Measurements from ENCODE around the gene FCHSD2. TPM values are rescaled to one million over a fixed set of nuclear protein-coding genes. Genes with fewer than 3 reads are reported as not detected.
"Not testable (repeated sequence)": the region's sequence is repeated elsewhere in the genome, so short reads cannot be mapped to it uniquely, and the experiment has no call there.

FCHSD2 gene
- total RNA-seq, 1 donor from 2014 or later: 69.5 TPM

DNA sequence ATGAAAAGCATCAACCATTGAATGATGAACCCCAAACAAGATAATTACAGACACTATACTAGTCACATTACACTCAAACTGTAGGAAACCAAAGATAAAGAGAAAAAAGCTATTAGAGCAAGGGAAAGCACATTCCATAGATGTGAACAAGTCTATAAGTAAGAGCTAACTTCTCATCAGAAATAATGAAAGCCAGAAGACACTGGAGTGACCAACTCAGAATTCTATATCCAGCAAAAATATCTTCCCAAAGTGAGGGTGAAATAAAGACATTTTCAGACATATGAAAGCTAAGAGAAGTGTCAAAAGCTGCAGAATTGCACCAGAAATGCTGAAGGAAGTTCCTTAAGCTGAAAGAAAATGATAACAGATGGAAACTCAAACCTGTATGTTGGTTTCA, 17.3 kb downstream of the FCHSD2 start:
- Mint-ChIP-seq H3K27me3 (ENCODE audit: low read depth) (no peaks in the 10 kb centered on the region), H3K4me1 (ENCODE audit: low read depth) (peaks cover 13% of the 10 kb centered on the region), H3K9me3 (ENCODE audit: low read depth) (peaks cover 4% of the 10 kb centered on the region), H3K4me3 (ENCODE audit: unreplicated experiment) (no peak overlapping the region), H3K36me3 (ENCODE audit: low read depth) (peaks cover 14% of the 10 kb centered on the region), H3K27ac (ENCODE audit: unreplicated experiment) (no peak overlapping the region)
- TF ChIP-seq CTCF (IDR thresholded peaks at IDR 0.05): no peak
- DNase-seq (ENCODE audit: low spot score): no peak

DNA sequence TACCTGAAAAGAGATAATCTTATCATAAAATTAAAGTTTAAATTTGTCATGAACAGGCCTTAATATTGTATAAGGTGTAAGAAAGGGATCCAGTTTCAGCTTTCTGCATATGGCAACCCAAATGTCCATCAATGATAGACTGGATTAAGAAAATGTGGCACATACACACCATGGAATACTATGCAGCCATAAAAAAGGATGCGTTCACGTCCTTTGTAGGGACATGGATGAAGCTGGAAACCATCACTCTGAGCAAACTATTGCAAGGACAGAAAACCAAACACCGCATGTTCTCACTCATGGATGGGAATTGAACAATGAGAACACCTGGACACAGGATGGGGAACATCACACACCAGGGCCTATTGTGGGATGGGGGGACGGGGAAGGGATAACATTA, 18.2 kb downstream of the FCHSD2 start:
- H3K9me3 Mint-ChIP-seq (ENCODE audit: low read depth); DNase-seq (ENCODE audit: low spot score); H3K4me3 Mint-ChIP-seq (ENCODE audit: unreplicated experiment); H3K27me3 Mint-ChIP-seq (ENCODE audit: low read depth); H3K27ac Mint-ChIP-seq (ENCODE audit: unreplicated experiment): not testable (repeated sequence)
- H3K4me1 Mint-ChIP-seq (ENCODE audit: low read depth): peaks cover 13% of the 10 kb centered on the region
- peaks cover 14% of the 10 kb centered on the region for H3K36me3 Mint-ChIP-seq (ENCODE audit: low read depth)

DNA sequence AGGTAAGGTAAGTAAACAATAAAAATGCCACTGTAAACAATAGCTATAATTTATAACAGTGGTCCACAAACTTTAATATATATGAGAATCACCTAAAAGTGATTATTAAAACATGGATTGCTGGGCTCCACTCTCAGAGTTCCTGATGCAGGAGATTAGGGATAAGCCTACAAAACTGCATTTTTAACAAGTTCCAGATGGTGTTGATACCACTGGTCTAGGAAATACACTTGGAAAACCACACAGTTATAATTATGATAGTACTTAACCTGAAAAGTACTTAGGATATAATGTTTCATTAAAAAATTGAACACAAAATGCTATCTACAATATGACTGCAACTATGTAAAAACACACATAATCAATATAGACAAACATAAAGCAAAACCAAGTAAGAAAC, 20.4 kb downstream of the FCHSD2 start:
- Mint-ChIP-seq H3K4me3 (ENCODE audit: unreplicated experiment) (no peak overlapping the region), H3K4me1 (ENCODE audit: low read depth) (peaks cover 9% of the 10 kb centered on the region), H3K27me3 (ENCODE audit: low read depth) (no peaks in the 10 kb centered on the region), H3K9me3 (ENCODE audit: low read depth) (peaks cover 4% of the 10 kb centered on the region), H3K36me3 (ENCODE audit: low read depth) (peaks cover 12% of the 10 kb centered on the region), H3K27ac (ENCODE audit: unreplicated experiment) (no peak overlapping the region)
- DNase-seq (ENCODE audit: low spot score): no peak
- TF ChIP-seq CTCF (IDR thresholded peaks at IDR 0.05): no peak

DNA sequence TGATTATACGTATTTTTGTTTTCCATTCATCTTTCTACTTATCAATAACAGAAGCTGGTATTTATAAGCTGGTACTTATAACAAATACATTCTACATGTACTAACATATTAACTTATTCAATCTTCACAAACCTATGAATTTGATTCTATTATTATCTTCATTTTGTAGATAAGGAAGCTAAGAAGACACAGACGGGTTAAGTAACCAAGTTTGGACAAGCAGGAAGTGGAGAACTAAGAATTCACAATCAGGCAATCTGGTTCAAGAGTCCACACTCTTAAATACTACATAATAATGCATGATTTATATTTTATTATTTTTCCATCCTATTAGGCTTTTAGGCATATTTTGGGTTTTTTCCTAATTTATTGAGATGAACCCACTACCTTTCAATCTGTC, 25.0 kb downstream of the FCHSD2 start:
- H3K9me3 Mint-ChIP-seq (ENCODE audit: low read depth): peaks cover 6% of the 10 kb centered on the region
- no peaks in the 10 kb centered on the region for H3K27me3 Mint-ChIP-seq (ENCODE audit: low read depth)
- peaks cover 9% of the 10 kb centered on the region for H3K4me1 Mint-ChIP-seq (ENCODE audit: low read depth)
- H3K36me3 Mint-ChIP-seq (ENCODE audit: low read depth): peaks cover 17% of the 10 kb centered on the region
- no peak for DNase-seq (ENCODE audit: low spot score)
- no peak overlapping the region for H3K27ac Mint-ChIP-seq (ENCODE audit: unreplicated experiment)
- TF ChIP-seq CTCF (IDR thresholded peaks at IDR 0.05): no peak
- H3K4me3 Mint-ChIP-seq (ENCODE audit: unreplicated experiment): no peak overlapping the region

DNA sequence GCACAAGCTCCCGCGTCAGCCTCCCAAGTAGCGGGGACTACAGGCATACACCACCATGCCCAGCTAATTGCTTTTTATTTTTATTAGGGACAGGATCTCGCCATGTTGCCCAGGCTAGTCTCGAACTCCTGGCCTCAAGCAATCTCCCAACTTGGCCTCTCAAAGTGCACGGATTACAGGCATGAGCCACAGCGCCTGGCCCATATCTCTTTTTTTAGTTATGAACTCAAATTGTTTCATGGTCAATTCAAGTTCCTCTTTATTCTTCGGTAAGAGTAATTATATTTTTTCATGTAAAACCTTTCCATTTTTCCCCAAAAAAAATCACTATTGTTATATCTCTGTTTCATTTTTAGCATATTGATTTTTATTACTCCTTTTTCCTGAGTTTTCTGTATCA, 25.5 kb downstream of the FCHSD2 start:
- Mint-ChIP-seq H3K27me3 (ENCODE audit: low read depth) (no peaks in the 10 kb centered on the region), H3K36me3 (ENCODE audit: low read depth) (peaks cover 17% of the 10 kb centered on the region), H3K27ac (ENCODE audit: unreplicated experiment) (no peak overlapping the region), H3K9me3 (ENCODE audit: low read depth) (peaks cover 7% of the 10 kb centered on the region), H3K4me1 (ENCODE audit: low read depth) (peaks cover 9% of the 10 kb centered on the region), H3K4me3 (ENCODE audit: unreplicated experiment) (no peak overlapping the region)
- no peak for DNase-seq (ENCODE audit: low spot score)
- TF ChIP-seq CTCF (IDR thresholded peaks at IDR 0.05): no peak

DNA sequence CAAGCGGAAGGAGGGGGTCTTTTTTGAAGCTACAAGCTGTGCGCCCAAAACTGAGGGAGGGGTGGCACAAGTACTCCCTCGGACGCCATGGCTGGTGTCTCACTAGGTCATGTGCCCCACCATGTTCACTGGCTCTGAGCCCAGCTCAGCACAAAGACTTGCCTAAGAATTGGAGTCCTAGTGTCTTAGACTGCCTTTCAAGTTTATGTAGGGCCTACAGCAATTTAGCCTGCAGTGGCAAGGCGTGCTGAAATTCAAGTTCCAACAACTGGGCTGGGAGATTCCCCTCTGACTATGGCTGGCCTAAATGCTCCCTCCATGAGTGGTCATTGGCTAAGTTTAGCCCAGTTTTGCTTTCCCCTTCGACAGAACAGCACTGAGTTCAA, 27.3 kb downstream of the FCHSD2 start:
- no peaks in the 10 kb centered on the region for H3K27me3 Mint-ChIP-seq (ENCODE audit: low read depth)
- H3K9me3 Mint-ChIP-seq (ENCODE audit: low read depth): peaks cover 24% of the 10 kb centered on the region

More for the DNA sequence above, 27.3 kb downstream of the FCHSD2 start:
- no peak overlapping the region for H3K27ac Mint-ChIP-seq (ENCODE audit: unreplicated experiment)
- H3K4me1 Mint-ChIP-seq (ENCODE audit: low read depth): no peaks in the 10 kb centered on the region
- DNase-seq (ENCODE audit: low spot score): no peak
- H3K4me3 Mint-ChIP-seq (ENCODE audit: unreplicated experiment): no peak overlapping the region
- peaks cover 24% of the 10 kb centered on the region for H3K36me3 Mint-ChIP-seq (ENCODE audit: low read depth)
- TF ChIP-seq CTCF (IDR thresholded peaks at IDR 0.05): no peak
